HG02840 (cell line): ENCODE data around the gene HIVEP3.

Experiments
- ATAC-seq: cut with Tn5 transposase; IDR thresholded peaks from one replicate; pipeline ENCODE4 v1.9.1; 2021; ENCODE audit warnings: mild to moderate bottlenecking, moderate library complexity, moderate number of reproducible peaks; ENCODE audit not compliant: unreplicated experiment, low FRiP score

HIVEP3 gene

DNA sequence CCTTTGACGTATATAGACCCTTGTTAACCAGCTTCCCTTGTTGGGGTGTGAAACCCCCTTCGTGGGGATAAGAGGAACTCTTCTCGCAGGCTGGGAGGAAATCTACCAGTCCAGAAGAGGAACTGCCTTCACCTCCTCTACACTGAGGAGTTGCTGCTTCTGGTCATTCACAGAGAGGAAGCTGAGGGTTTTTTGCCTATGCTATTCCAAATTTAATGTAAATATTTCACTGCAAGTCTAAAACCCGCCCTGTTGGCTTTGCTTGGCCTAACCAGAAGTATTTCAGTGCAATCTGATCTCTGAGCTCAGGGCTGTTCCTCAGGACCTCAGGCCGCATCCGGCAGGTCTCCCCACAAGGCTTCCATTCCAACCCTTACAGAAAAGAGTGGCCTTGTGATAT, 150.1 kb downstream of the HIVEP3 start:
- no peak for ATAC-seq

DNA sequence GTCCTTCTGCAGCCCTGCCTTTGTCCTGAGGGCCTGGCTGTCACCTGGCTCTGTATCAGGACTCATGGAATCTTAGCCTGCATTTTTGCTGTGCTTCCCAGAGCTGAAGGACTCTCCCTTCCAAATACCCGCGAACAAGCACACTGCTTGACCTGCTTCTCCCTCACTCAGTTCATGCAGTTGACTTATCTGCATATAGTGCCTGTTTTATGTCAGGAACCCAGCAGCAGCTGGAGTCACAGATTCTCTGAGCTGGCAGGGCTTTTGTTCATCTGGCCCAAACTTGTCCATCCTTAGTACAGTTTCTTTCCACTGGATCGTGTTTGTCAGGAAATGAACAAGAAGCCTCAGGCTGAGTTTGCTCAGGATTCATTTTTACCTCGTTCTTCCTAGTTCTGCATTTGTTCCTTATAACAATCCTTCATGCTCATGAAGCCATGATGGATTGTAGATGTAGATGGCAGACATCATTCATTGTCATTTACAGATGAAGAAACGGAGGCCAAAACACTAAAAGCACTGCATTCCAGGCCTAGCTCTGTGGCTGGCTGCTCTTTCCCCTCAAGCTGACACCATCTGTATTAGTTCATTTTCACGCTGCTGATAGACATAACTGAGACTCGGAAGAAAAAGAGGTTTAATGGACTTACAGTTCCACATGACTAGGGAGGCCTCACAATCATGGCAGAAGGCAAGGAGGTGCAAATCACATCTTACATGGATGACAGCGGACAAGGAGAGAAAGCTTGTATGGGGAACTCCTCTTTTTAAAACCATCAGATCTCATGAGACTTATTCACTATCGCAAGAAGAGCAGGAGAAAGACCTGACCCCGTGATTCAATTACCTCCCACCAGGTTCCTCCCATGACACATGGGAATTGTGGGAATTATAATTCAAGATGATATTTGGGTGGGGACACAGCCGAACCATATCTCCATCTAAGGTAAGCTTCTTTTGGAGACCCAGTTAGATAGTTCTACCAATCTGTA, 150.9 kb downstream of the HIVEP3 start:
- no peak for ATAC-seq

DNA sequence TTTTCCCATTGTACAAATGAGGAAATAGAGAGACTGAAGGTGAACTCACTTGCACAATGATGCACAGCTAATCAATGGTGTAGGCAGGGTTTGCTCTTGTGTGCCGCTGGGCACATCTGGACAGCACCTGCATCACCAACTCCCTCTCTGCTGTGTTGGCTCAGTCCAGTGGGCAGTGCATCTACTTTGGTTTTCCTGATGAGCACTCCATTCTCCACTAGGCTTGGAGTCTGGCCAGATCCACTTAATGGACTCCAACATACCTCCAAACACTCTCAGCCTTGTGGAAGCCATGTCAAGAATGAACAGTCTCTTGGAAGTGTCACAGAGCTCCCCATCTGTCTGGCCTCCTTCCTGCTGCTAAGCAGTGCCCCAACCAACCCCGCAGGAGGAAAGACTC, 152.2 kb downstream of the HIVEP3 start:
- no peak for ATAC-seq

DNA sequence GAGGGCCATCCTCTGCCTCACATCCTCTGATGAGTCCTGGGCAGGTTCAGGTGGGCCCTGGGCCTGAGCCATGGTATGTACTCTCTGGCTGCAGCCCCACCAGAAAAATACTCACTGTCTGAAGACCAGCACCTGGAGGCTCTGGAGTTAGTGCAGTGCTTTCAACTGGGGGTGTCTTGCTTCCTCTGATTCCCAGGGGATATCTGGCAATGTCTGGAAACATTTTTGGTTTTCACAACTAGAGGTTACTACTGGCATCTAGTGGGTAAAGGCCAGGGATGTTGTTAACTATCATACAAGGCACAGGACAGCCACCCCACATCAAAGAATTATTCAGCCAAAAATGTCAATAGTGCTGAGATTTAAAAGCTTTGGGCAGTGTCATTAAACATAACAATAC, 152.7 kb downstream of the HIVEP3 start:
- no peak for ATAC-seq

DNA sequence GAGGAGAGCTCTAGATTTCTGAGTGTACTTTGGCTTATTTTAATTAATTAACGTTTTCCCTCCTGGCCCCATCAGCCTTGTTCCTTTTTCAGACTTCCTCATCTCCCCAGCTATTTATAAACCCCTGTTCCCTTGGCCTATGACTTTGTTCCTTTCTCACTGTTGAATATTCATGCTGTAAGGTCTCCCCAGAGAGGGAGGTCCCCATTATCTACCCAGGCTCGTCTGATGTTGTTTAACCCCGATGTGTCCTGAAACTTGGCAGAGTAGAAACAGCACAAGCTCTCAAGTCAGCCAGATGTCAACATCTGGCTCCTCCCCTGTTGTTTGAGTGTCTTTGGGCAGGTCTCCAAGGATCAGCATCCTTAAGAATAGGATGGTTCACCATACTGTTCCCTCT, 153.6 kb downstream of the HIVEP3 start:
- no peak for ATAC-seq

DNA sequence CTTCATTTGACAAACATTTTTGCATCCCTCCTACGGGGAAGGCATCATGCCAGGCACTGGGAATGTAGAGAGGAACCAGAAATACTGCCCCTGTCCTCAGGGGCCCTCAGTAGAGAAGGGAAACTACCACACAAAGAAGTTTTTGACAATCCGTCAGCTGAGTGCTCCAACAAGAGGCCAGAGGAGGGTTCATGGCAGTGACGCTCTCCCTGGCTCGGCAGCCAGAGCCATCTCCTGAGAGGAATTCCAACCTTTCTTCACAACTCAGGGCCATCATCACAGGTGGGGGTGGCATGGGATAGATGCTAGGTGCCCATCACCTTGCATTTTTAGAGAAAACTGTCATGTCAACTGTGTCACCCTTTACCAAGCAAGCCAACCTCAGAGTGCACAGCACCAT, 154.1 kb downstream of the HIVEP3 start:
- ATAC-seq, result no peak

DNA sequence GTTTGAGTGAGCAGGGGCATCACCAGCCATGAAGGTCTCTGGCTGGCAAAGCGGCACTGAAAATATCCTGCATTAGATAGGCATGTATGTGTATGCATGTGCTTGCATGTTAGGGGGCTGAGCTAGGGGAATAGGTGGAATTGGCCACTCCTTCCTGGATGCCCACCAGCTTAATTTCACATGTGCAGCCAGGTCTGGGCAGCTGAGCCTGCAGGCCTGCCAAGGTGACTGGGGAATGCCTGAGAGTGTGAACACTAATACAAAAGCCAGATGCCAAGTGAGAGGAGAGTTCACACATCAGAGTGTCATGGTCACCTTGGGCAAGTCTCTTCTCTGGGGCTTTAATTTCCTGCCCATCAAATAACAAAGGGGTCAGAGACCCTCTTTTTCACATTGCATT, 155.9 kb downstream of the HIVEP3 start:
- ATAC-seq, result no peak

DNA sequence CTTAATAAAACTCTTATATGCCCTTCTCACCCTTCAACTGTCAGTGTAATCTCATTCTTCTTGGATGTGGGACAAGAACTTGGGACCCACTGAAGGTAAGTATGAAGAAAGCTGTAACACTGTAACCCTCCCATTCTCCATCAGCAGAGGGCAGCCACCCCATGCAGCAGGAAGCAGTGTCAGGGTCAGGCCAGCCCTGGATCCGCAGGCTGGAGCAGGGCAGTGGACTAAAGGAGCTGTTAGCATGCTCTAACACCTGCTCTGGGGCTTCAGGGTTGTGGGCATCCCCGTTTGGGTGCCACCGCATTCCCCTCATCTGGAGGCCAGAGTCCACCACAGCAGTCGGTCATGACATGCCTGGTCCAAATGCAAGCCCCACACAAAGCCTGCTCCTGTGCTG, 156.5 kb downstream of the HIVEP3 start:
- ATAC-seq, result no peak

DNA sequence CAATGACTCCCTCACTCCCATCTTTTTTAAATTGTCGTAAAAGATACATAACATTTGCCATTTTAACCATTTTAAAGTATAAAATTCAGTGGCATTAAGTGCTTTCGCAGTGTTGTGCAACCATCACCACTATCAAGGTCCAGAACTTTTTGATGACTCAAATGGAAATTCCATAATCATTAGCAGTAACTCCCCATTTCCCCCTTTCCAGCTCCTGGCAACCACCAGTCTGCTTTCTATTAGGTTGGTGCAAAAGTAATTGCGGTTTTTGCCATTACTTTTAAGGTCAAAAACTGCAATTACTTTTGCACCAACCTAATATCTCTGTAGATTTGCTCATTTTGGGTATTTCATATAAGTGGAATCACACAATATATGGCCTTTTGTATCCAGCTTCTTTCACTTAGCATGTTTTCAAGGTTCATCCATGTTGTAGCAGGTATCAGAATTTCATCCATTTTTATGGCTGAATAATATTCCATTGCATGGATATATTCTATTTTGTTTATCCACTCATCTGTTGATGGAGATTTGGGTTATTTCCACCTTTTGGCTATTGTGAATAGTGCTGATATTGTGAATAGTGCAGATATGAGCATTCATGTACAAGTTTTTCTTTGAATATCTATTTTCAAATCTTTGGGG, 159.7 kb downstream of the HIVEP3 start:
- no peak for ATAC-seq

DNA sequence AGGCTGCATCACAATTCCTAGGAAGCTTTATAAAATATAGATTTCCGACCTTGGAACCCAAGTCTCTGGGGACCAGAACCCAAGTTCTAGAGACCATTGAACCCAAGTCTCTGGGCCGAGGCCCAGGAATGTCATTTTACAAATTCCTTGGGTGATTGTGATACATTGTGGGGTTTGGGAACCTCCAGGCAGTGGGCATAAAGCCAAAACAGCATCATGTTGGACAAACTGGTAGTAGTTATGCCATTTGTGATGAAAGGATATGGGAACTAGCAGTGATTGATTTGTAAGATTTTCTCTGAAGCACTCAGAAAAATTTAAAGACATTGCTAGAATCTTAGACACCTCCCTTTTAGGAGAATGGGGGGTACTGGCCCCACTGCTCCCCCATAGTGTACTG, 160.2 kb downstream of the HIVEP3 start:
- no peak for ATAC-seq

DNA sequence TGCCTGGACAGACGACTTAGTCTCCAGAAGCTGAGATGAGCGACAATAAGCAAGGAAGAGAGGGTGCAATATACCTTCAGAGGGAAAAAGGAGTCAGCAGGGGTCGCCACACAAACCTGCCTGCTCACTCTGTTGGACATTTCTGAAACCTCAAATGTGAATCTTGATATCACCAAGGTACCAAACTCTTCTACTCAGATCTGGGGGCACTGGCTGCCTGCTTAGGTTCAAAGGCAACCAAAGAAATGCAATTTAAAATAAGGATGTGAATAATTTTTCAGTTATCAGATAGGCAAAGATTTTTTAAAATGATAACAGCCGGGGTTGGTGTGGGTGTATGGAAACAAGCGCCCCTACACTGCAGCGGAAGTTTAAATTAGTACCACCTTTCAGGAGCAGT, 164.2 kb downstream of the HIVEP3 start:
- no peak for ATAC-seq

DNA sequence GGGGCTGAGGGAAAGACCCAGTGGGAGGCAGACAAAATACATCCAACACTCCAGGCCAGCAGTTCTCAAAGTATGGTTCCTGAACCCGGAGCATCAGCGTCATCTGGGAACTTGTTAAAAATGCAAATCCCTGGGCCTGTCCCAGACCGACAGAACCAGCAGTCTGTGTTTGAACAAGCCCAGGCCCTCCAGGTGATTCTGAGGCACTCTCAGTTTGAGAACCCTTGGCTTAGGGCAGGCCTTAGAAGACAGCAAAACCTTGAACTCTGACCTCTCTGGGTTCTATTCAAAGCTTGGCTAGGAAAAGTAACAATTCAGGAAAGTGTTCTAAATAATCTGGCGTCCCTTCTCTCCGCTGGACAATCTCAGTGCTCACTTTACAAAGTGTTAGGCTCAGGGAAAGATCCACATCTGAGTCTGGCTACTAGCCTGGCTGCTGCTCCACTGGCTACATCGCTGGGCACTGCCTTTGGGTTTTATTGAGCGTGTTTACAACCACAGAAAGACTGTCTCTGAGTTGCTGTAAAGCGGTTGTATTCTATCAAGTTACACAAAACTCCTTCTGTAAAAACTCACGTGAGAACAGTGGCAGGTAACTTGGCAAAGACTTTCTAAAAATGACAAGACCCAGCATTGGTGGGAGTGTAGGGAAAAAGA, 166.1 kb downstream of the HIVEP3 start:
- ATAC-seq, result peak; percentile 10

DNA sequence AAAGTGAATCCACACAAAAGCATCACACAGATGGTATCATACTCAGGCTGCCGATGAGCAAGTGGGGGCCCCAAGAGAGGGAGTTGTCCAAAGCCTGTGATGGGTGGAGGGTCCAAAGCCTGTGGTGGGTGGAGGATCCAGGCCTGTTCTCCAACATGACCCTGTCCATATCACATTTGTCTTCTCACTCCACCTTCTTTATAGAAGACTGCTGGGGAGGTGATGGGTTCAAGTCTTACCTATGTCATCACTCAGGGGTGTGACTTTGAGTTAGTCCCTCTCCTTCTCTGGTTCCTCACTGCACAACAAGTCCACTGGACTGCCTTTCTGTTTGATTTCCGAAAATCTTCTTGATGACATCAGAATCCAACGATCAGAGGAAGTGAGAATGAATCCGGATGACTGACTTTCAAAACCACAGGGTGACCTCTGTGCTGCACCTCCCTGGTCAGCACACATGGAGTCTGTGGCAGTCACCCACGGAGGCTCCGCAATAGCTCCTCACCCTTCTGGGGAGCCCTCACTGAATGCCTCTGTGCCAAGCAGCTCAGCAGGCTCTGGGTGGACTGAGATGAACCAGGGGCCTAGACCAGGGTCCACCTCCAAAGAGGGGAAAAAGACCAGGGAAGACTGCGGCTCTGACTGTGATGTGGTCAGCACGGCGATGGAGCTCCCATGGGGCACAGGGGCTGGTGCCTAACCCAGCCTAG, 166.8 kb downstream of the HIVEP3 start:
- ATAC-seq, result peak; percentile 22

DNA sequence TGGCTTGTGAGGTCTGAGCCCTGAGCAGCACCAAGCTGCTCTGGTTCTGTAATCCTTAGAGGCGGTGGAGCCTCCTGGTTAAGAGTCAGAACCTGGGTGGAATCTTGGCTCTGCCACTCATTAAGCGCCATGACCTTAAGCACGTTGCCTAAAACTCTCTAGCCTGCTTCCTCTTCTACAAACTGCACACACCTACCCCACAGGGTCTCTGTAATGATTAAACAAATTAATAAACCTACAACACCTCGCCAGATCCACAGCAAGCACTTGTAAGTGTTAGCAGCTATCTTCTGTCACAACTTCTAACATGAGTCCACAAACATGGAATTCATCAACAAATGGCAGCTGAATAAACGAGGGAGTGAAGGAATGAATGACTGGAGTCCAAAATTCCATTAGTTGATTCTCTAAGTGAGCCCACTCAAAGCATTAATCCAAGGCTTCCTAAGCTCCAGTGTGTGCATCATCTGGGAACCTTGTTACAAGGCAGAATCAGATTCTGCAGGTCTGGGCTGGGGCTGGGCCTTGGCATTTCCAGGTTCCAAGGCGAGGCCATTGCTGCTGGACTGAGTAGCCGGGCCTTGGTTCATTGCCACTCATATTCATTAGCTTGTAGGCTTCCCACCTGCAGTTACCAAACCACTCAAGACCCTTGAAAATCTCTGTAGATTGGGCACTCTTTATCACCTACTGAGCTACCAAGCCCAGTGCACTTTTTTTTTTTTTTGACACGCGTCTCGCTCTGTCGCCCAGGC, 168.6 kb downstream of the HIVEP3 start:
- ATAC-seq, result no peak

DNA sequence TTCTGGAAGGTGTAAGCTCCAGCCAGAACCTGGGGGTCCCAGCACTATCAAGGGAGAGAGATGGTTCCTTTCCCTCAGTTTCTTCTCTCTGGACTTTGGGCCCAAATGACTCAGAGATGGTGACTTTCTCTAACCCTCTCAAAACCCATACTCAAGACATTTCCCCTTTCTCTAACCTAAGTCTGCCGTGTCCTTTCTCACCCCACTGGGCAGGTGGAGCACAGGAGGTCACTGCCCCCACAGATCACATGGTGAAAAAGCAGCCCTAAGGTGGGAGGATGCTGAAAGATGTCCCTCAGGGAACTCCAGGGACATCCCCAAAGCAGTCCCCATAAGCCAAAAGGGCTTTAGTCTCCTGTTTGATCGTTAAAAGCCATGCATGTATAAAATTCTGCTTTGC, 173.7 kb downstream of the HIVEP3 start:
- ATAC-seq, result no peak

DNA sequence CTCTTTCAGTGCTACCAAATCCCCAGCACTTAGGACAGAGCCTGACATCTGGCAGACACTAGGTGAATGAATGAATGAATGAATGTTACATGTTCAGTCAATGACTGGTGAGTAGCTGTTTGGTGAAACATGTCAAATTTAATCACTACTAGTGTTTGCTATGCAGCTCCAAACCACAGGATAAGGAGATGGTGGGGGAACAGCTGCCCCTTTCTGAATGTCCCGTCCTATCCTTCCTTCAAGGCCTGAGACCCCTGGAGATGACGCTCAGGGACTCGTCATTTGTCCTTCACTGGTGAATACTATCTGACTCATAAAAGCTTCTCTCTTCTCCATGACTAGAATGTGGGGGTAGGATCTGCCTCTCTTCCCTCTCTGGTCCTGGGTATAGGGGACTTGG, 175.4 kb downstream of the HIVEP3 start:
- no peak for ATAC-seq

DNA sequence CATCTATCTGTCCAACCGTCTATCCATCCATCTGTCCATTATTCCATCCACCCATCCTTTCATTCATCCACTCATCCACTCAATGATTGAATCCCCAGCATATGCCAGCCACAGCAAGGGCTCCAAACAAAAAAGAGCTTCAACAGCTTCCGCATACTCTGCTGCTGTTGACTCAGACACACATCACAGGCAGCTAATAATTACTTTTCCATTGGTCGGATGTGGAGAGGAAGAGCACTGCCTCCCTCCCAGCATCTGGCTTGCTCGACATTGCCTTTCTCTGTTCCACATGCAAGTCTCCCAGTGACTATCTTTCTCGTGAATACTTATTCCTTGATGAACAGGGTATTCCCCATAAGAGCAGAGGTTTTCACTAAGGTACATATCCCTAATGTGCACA, 176.5 kb downstream of the HIVEP3 start:
- ATAC-seq, result no peak

DNA sequence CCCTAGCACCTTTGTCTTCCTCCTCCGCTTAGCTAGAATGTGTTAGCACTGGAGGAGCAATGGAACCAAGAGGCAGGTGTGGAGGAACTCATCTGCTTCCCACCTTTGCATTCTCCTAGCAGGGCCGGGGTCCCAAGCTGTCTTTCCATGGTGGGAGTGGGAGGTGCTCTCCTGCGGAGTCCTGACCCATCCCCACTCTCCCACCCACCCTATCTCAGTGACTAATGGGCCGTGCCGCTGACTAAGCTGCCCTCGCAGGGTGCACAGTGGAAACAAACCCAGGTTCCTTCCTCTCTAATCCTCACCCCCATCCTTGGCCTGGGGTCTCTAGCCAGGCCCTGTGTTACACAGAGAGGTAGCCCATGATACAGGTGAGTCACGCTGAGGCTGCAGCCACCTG, 177.5 kb downstream of the HIVEP3 start:
- no peak for ATAC-seq

DNA sequence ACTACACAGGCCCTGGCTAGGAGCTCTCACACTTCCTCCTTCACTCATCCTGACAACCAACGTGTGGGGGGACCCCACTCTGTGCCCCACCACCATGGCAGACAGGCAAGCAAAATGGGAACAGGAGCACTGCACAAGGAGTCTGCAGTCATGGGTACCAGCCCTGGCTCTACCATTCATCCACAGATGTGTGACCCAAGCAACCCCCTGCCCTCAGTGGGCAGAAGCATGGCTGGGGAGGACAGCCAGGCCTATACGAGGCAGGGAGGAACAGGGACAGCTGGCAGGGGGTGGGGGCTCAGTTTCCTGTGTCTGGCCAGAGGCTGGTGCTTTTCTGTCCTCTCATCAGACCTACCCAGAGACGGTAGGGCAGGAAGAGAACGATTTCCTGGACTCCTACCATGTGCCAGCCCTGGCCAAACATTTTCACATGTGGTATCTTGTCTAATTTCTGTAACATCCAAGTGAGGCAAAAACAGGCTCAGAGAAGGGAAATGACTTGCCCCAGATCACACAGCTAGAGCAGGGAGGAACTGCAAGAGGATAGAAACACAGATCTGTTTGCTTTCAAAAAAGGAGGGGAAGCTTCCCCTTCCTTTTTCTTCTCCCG, 178.0 kb downstream of the HIVEP3 start:
- ATAC-seq, result no peak

DNA sequence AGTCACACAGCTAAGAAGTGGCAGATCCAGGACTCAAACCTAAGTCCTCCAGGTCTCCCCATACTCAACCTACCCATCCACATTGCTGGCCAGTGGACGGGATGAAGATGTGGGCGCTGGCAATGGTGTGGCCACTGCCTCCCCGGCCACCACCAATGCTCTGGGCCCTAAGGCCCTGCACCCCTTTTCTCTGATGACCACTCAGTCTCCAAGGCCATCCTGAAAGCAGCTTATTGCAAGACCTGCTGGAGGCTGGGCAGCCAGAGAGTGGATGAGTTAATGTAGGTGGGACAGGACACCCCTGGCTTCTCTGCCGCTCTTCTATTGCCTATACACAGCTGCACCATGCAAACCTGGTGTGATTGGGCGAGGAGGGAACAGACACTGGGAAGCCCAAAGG, 178.7 kb downstream of the HIVEP3 start:
- no peak for ATAC-seq
